Dendritic cell treated with granulocyte-macrophage colony-stimulating factor and Interleukin-4, amounts not matched to agents 40 ng/mL and 50 ng/mL, for 4 days (primary cell): Measurements from ENCODE around the gene CARD6.
"Not testable (repeated sequence)": the region's sequence is repeated elsewhere in the genome, so short reads cannot be mapped to it uniquely, and the experiment has no call there.

ENCODE experiments used
- H3K27ac Mint-ChIP-seq: one replicate; pipeline ENCODE4 v1.8.0; 2022; ENCODE audit warnings: mild to moderate bottlenecking, mixed read lengths
- H3K27me3 Mint-ChIP-seq: one replicate; pipeline ENCODE4 v1.8.0; 2022; ENCODE audit warnings: mild to moderate bottlenecking, mixed read lengths
- H3K36me3 Mint-ChIP-seq: one replicate; pipeline ENCODE4 v1.8.0; 2022; ENCODE audit warnings: low read depth, mixed read lengths
- H3K4me1 Mint-ChIP-seq: one replicate; pipeline ENCODE4 v1.8.0; 2022; ENCODE audit warnings: low read depth, mixed read lengths
- H3K4me3 Mint-ChIP-seq: one replicate; pipeline ENCODE4 v1.8.0; 2022; ENCODE audit warnings: mild to moderate bottlenecking, moderate library complexity, mixed read lengths
- H3K9me3 Mint-ChIP-seq: one replicate; pipeline ENCODE4 v1.8.0; 2022; ENCODE audit warnings: mixed read lengths
- intact Hi-C: fragments of 100-400 bp; cut with micrococcal nuclease; formaldehyde crosslinking; loops from one replicate; pipeline ENCODE4 v1.15.0; 2022

Gene CARD6

DNA sequence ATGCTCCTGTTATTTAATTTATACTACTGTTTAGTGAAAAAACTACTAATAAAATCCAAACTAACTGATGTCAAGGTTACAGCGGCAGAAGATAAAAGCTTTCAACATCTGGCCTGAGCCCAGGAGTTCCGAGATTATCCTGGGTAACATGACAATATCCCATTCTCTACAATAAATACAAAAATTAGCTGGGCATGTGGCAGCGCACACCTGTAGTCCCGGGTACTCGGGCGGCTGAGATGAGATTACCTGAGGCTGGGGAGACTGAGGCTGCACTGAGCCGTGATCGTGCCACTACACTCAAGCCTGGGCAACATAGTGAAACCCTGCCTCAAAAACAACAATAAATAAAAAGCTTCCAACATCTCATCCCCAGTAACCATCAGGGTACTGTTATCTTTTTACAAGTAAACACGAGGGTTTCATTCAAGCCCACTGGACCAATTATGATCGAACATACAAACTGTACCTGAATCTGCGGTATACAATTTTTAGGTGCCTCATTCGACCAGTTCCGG lies 7.4 kb upstream of the CARD6 start:
- Mint-ChIP-seq H3K27me3 (peaks cover 2% of the 10 kb centered on the region), H3K4me3 (peak overlapping the region; percentile 97), H3K4me1 (peaks cover 52% of the 10 kb centered on the region), H3K9me3 (no peaks in the 10 kb centered on the region), H3K36me3 (peaks cover 67% of the 10 kb centered on the region), H3K27ac (peak overlapping the region; percentile 98)
- intact Hi-C loops, result loop anchor here (1.0 to 10.0 kb wide), 3 partner anchors 36 to 1071 kb away; partner anchors contain the start of genes RIMOC1 and TTC33

DNA sequence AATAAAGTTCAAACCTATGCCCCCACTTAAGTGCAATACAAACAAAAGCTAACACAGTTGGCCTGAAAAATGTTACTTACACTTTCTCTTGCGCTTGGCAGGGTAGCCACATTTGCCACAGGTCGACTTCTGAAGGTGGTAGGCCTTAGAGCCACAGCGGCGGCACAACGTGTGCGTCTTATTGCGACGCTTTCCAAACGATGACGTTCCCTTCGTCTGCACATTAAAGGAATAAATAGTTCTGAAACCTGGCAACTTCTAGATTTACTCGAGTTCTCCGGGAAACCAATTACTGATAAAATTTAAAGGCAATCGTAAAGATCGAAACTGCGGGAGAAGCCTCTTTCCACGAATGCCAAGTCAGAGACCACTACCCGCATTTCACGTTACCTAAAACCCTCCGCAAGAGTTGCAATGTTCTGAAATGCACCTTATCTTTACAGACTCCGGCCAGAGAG lies 6.7 kb upstream of the CARD6 start:
- peaks cover 46% of the 10 kb centered on the region for H3K4me1 Mint-ChIP-seq
- H3K9me3 Mint-ChIP-seq, result no peaks in the 10 kb centered on the region
- H3K27me3 Mint-ChIP-seq, result peaks cover 2% of the 10 kb centered on the region
- H3K36me3 Mint-ChIP-seq, result peaks cover 60% of the 10 kb centered on the region
- H3K27ac Mint-ChIP-seq, result peak overlapping the region; percentile 98
- intact Hi-C loops, result loop anchor here (1.0 to 10.0 kb wide), 3 partner anchors 37 to 1070 kb away; partner anchors contain the start of genes RIMOC1 and TTC33
- peak overlapping the region; percentile 97 for H3K4me3 Mint-ChIP-seq

DNA sequence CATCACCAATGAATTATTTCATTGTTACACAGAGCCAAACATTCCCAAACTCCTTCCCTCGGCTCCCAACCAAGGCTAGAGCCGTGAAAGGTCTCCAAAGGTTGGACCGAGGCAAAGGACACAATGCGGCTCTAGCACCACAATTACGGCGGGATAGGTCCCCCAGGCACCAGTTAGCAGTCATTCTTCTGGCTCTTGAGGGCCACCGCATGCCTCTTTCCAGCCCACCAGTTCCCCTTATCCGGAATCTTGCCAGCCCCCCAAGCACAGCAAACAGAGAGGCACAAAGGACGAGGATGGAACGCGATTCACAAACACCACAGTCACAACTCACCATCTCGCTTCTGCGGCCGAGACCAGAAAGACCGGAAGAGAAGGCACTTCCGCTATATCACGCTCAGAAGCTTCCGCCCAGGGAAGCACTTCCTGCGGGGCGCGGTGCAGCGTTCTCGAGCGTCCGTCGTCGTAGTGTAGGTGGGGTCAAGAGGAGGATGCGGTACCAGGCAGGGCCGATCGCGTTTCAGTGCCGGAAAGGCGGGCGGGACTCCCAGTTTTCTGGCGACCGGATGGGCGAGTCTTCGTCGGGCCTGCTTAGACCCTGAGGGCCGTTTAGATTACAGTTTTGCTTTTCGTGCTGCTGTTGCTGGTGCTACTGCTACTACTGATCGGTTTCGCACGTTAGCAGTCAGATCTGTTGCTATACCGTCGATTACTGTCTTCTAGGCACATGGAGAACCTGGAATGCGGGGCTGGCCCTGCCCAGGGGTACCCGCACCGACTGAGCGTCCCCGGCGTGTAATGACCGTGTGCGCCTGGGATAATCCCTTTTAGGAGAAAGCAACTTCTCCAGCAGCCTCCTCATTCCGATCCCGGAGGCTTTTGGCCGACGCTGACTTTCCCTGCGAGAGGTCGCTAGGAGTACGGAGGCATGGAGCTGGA lies 6.0 kb upstream of the CARD6 start, which contains the start of gene RPL37:
Gene RPL37, minus strand, starts transcription at position 374 of the 939 bp plus-strand sequence. Its CDS starts 37 bp downstream, at position 337.
- H3K36me3 Mint-ChIP-seq, result peaks cover 53% of the 10 kb centered on the region
- peak within 1 kb of the TSS; percentile 98 for H3K27ac Mint-ChIP-seq

DNA sequence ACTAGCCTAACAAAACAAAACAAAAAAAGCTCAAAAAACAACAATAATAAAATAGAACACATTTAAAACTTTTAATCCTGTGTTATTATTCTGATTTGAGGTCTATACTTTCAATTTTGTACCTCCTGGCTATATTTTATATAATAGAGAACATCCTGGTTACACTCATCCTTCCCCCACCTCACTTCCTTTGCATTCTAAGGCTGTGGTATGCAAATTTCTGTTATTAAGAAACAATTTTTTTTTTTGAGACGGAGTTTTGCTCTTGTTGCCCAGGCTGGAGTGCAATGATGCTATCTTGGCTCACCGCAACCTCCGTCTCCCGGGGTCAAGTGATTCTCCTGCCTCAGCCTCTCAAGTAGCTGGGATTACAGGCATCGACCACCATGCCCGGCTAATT lies 3.1 kb upstream of the CARD6 start:
- Mint-ChIP-seq H3K27me3 (peaks cover 2% of the 10 kb centered on the region), H3K4me1 (peaks cover 26% of the 10 kb centered on the region), H3K36me3 (peaks cover 31% of the 10 kb centered on the region), H3K27ac (no peak overlapping the region), H3K4me3 (no peak overlapping the region), H3K9me3 (no peaks in the 10 kb centered on the region)
- intact Hi-C loops, result loop anchor here (10.0 kb wide), 1 partner anchor 1067 kb away; the partner anchor contains the start of gene RIMOC1

More for the DNA sequence above, 6.0 kb upstream of the CARD6 start, which contains the start of gene RPL37:
- no peaks in the 10 kb centered on the region for H3K9me3 Mint-ChIP-seq
- H3K27me3 Mint-ChIP-seq, result peaks cover 2% of the 10 kb centered on the region
- intact Hi-C loops, result loop anchor here (1.0 to 10.0 kb wide), 3 partner anchors 38 to 1070 kb away; partner anchors contain the start of genes RIMOC1 and TTC33
- peak within 1 kb of the TSS; percentile 97 for H3K4me3 Mint-ChIP-seq
- H3K4me1 Mint-ChIP-seq, result peaks cover 39% of the 10 kb centered on the region

DNA sequence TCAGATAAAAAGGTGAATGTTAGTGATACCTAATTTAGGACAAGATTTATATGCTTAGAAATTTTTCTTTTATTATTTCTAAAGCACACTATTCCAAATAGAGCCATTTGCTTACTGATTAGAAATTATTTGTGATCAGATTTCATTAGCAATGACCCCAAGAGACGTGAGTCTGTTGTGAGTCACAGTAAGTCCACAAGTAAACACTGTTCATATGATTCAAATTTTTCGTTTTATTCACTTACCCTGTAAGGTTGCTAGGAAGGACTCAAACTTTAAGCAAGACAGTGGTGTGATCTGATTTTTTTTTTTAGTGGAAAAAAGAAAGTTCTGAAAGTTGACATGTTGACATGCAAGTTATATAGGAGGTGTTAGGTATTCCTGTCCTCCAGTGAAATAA lies 1.2 kb downstream of the CARD6 start:
- H3K4me3 Mint-ChIP-seq, result peak overlapping the region; percentile 93
- H3K27ac Mint-ChIP-seq, result no peak overlapping the region
- no peaks in the 10 kb centered on the region for H3K9me3 Mint-ChIP-seq
- intact Hi-C loops, result no loop called here
- peaks cover 36% of the 10 kb centered on the region for H3K4me1 Mint-ChIP-seq
- peaks cover 44% of the 10 kb centered on the region for H3K36me3 Mint-ChIP-seq
- H3K27me3 Mint-ChIP-seq, result no peaks in the 10 kb centered on the region

DNA sequence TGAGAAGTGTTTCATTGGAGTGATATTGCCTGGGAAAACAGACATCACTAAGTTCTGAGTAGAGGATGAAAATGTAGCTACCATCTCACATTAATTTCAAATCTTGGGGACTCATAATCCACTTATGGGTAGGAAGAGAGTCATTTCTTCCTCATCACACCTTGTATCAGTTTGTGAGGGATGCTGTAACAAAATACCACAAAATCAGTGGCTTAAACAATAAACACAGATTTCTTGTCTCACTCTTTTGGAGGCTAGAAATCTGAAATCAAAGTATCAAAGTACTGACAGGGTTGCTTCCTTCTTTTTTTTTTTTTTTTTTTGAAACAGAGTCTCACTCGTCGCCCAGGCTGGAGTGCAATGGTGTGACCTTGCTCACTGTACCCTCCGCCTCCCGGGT lies 3.4 kb downstream of the CARD6 start:
- no peak overlapping the region for H3K27ac Mint-ChIP-seq
- no peaks in the 10 kb centered on the region for H3K27me3 Mint-ChIP-seq
- peaks cover 55% of the 10 kb centered on the region for H3K4me1 Mint-ChIP-seq
- H3K36me3 Mint-ChIP-seq, result peaks cover 60% of the 10 kb centered on the region
- no peak overlapping the region for H3K4me3 Mint-ChIP-seq
- no peaks in the 10 kb centered on the region for H3K9me3 Mint-ChIP-seq
- intact Hi-C loops, result no loop called here

DNA sequence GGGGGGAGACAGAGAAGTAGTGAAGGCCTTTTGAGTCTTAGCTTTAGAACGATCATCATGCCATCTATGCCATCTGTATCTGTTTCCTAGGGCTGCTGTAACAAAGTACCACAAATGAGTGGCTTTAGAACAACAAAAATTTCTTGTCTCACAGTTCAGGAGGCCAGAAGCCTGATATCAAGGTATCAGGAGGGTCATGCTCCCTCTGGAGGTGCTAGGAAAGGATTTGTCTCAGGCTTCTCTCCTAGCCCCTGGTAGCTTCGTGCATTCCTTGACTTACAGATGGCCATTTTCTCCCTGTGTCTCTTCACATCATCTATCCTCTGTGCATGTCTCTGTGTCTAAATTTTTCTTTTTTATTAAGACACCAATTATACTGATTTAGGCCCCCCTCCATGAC lies 5.2 kb downstream of the CARD6 start:
- Mint-ChIP-seq H3K9me3 (no peaks in the 10 kb centered on the region), H3K4me1 (peaks cover 58% of the 10 kb centered on the region), H3K36me3 (peaks cover 65% of the 10 kb centered on the region), H3K27me3 (no peaks in the 10 kb centered on the region), H3K4me3 (no peak overlapping the region), H3K27ac (no peak overlapping the region)
- intact Hi-C loops, result no loop called here

DNA sequence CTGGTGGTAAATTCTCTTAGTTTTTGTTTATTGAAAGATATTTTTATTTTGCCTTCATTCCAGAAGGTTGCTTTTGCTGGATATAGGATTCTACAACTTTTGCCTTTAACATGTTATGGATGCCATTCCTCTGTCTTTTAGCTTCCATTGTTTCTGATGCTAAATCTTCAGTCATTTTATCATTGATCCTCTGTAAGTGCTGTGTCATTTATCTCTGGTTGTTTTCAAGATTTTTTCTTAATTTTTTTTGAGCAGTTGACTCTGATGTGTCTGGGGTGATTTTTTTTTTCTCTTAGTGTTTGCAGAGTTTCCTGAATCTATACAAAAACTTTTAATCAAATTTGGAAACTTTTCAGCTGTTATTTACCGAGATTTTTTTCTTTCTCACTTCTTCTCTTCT lies 6.4 kb downstream of the CARD6 start:
- H3K36me3 Mint-ChIP-seq, result peaks cover 73% of the 10 kb centered on the region
- intact Hi-C loops, result no loop called here
- no peaks in the 10 kb centered on the region for H3K27me3 Mint-ChIP-seq
- no peak overlapping the region for H3K27ac Mint-ChIP-seq
- no peak overlapping the region for H3K4me3 Mint-ChIP-seq
- H3K9me3 Mint-ChIP-seq, result no peaks in the 10 kb centered on the region
- H3K4me1 Mint-ChIP-seq, result peaks cover 58% of the 10 kb centered on the region

DNA sequence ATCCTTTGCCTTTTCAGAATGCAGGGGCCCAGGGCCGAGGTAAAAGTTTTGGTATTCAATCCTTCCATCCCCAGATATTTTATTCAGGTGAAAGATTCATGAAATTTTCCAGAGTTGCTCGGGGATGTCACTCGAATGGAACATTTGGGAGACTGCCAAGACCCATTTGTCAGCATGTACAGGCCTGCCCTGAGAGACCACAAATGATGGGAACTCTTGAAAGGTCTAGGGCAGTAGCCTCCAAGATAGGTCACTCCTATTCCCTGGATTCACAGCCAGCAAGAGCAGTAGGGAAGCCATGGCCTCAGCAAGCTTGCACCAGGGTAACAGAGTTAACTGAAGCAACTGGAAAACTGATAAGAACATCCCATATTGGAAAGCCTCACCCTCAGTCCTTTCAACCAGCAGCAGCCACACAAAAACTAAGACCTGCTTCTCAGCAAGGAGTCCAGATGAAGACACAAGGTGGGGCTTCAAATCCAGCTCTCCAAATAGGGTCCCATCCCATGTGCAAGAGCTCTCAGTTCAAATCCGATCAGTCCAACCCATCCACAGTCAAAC lies 12.5 kb downstream of the CARD6 start:
- Mint-ChIP-seq H3K4me1 (peaks cover 11% of the 10 kb centered on the region), H3K27ac (no peak overlapping the region)

DNA sequence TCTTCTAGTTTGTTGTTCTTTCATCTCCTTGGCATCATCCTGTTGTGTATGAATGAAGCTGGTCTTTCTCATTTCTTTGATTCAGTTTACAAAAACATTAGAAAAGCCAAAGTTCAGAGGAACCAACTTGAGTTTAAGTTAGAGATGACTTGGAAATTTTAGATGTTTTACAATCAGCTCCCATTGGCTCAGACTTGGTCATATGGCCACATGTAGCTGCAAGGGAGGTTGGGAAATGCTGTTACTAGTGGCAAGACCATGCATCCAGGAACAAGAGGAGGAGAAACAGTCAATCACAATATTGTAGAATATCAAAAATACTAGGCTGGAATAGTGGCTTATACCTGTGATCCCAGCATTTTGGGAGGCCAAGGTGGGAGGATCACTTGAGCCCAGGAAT lies 19.5 kb downstream of the CARD6 start:
- intact Hi-C loops, result no loop called here
- no peaks in the 10 kb centered on the region for H3K4me1 Mint-ChIP-seq
- H3K4me3 Mint-ChIP-seq, result no peak overlapping the region
- no peak overlapping the region for H3K27ac Mint-ChIP-seq
- peaks cover 4% of the 10 kb centered on the region for H3K36me3 Mint-ChIP-seq
- peaks cover 17% of the 10 kb centered on the region for H3K9me3 Mint-ChIP-seq
- H3K27me3 Mint-ChIP-seq, result no peaks in the 10 kb centered on the region

More for the DNA sequence above, 12.5 kb downstream of the CARD6 start:
- H3K9me3 Mint-ChIP-seq, result no peaks in the 10 kb centered on the region
- intact Hi-C loops, result no loop called here
- no peaks in the 10 kb centered on the region for H3K27me3 Mint-ChIP-seq
- H3K4me3 Mint-ChIP-seq, result no peak overlapping the region
- peaks cover 57% of the 10 kb centered on the region for H3K36me3 Mint-ChIP-seq

DNA sequence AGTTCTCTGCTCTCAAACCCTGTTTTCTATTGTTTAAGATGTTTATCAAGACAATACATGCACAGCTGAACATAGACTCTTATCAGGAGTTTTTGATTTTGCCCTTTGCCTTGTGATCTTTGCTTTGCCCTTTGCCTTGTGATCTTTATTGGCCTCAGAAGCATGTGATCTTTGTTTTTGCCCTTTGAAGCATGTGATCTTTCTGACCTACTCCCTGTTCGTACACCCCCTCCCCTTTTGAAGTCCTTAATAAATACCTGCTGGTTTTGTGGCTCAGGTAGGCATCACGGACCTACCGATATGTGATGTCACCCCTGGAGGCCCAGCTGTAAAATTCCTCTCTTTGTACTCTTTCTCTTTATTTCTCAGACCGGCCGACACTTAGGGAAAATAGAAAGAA lies 23.8 kb downstream of the CARD6 start:
- peaks cover 19% of the 10 kb centered on the region for H3K9me3 Mint-ChIP-seq
- intact Hi-C loops, H3K27me3 Mint-ChIP-seq, H3K4me1 Mint-ChIP-seq, H3K36me3 Mint-ChIP-seq, H3K27ac Mint-ChIP-seq, H3K4me3 Mint-ChIP-seq: not testable (repeated sequence)

DNA sequence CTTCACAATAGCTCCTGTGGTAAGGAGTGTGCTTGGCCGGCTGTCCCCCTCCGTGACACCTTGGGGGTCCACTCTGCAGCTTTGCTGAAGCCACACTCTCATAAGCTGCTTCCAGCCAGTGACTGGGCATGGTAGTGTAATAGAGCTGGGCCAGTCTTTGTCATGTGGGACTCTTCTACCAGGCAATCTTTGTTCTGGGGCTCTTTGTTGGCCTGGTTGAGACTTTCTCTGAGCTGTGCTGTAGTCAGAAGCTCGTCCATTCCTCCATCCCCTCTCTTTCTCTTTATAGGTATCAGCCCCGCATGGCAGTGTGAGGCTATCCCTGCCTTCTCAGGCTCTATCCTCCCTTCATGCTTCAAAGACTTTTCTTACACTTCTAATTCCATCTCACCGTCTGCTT lies 25.7 kb downstream of the CARD6 start:
- no peak overlapping the region for H3K4me3 Mint-ChIP-seq
- H3K27ac Mint-ChIP-seq, result no peak overlapping the region
- H3K4me1 Mint-ChIP-seq, result no peaks in the 10 kb centered on the region
- intact Hi-C loops, result no loop called here
- H3K27me3 Mint-ChIP-seq, result no peaks in the 10 kb centered on the region
- no peaks in the 10 kb centered on the region for H3K36me3 Mint-ChIP-seq
- H3K9me3 Mint-ChIP-seq, result peaks cover 19% of the 10 kb centered on the region

DNA sequence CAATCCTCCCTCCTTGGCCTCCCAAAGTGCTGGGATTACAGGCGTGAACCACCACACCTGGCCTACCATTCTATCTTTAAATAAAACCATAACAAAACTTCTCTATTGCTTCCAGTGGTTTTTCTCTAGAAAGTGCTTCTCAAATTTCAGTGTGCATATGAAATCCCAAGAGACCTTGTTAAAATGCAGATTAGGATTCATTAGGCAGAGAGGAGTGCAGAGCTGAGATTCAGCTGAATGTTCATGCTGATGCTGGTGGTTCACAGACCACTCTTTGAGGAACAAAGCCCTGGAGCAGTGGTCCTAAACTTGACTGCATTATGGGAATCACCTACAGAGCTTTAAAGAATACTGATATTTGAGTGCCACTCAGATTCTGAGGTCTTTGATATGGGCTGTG lies 28.2 kb downstream of the CARD6 start:
- Mint-ChIP-seq H3K9me3 (peaks cover 15% of the 10 kb centered on the region), H3K36me3 (no peaks in the 10 kb centered on the region), H3K4me1 (peaks cover 8% of the 10 kb centered on the region), H3K27ac (no peak overlapping the region), H3K4me3 (no peak overlapping the region), H3K27me3 (no peaks in the 10 kb centered on the region)
- intact Hi-C loops, result no loop called here

DNA sequence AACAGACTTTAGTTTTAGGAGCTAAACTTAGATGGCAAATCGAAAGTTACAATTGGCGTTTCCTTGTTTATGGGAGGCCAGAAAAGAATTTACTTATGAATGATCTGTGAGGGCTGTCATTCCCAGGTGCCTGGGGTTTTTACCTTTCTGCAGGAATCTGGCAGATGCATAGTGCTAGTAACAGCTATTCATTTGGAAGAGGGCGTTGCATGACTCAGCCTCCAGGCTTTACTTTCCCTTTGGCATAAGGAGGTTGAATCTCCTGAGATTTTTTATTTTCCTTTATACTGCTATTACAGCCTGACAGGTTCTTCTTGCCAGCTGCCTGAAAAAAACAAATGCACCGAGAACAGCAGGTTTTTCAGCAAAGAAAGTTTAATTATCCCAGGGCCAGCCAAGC lies 30.0 kb downstream of the CARD6 start:
- Mint-ChIP-seq H3K9me3 (no peaks in the 10 kb centered on the region), H3K36me3 (no peaks in the 10 kb centered on the region)
- intact Hi-C loops, result no loop called here

More for the DNA sequence above, 30.0 kb downstream of the CARD6 start:
- no peaks in the 10 kb centered on the region for H3K27me3 Mint-ChIP-seq
- H3K4me1 Mint-ChIP-seq, result peaks cover 8% of the 10 kb centered on the region
- no peak overlapping the region for H3K4me3 Mint-ChIP-seq
- H3K27ac Mint-ChIP-seq, result no peak overlapping the region
